SH-SY5Y (cell line): Measurements from ENCODE around the gene MAST2.

Experiments
- GATA2 ChIP-seq: IDR thresholded peaks from 2 replicates; pipeline ENCODE4 v1.6.1; 2011; ENCODE audit warnings: mild to moderate bottlenecking, low read depth, low read length
- GATA3 ChIP-seq: IDR thresholded peaks from 2 replicates; pipeline ENCODE4 v1.6.1; 2011; ENCODE audit warnings: low read depth, mild to moderate bottlenecking, low read length, moderate library complexity

Gene MAST2

DNA sequence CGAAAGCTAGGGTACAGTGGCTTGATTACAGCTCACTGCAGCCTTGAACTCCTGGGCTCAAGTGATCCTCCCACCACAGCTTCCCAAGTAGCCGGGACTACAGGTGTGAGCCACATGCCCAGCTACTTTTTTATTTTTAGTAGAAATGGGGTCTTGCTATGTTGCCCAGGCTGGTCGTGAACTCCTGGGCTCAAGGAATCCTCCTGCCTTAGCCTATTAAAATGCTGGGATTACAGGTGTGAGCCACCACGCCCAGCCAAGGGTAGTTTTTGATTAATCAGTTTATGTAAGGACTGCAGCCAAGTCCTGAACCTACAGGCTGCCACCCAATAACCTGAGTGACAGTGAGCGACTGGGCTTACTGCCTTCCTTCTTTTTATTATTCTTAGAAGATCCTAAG lies 240.7 kb downstream of the MAST2 start:
- TF ChIP-seq GATA2 (no peak), GATA3 (no peak)

DNA sequence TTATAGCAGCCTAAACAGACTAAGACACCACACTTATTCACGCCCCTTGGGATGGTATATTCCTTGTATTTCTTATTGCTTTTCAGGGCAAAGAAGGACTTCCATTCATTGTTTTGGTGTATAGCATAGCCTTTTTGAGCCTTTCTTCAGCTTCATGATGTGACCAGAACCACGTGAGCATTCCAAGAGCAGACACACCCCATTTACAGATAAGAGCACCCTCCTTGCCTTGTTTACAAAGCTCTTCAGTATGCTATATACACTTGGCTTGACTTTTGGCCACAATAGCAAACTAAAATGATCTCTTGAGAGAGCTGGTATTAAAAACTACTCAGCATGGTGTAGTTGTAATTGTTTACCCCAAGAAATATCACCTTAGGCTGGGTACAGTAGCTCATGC lies 250.3 kb downstream of the MAST2 start:
- no peak for TF ChIP-seq GATA2
- TF ChIP-seq GATA3: no peak

DNA sequence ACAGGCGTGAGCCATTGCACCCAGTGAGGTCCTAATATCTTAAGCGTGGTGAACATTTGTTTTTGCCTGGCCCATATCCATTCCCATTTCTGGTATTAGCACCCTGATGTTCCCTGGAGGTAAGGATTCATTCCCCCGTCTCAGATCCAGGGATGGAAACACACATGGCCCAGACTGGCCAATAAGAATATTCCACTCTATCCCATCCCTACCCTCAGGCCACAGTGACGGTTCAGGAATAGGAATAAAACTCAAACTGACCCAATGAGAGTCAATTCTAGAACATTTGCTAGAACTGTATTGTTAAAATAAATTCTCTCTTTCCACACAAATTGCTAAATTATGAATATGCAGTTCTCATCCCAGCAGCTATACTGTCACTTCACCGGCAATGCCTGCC lies 252.9 kb downstream of the MAST2 start:
- TF ChIP-seq GATA3 (no peak), GATA2 (no peak)

DNA sequence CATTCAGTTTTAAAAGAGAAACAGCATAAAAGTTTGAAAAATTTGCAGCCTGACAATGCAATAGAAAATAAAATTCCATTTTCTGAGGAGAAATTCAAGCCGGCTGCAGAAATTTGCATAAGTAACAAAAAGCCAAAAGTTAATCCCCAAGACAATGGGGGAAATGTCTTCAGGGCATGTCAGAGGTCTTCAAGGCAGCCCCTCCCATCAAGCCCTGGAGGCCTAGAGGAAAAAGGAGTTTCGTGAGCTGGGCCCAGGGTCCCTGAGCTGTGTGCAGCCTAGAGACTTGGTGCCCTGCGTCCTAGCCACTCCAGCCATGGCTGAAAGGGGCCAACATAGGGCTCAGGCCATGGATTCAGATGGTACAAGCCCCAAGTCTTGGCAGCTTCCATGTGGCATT lies 254.4 kb downstream of the MAST2 start:
- TF ChIP-seq GATA2: no peak
- TF ChIP-seq GATA3: no peak

DNA sequence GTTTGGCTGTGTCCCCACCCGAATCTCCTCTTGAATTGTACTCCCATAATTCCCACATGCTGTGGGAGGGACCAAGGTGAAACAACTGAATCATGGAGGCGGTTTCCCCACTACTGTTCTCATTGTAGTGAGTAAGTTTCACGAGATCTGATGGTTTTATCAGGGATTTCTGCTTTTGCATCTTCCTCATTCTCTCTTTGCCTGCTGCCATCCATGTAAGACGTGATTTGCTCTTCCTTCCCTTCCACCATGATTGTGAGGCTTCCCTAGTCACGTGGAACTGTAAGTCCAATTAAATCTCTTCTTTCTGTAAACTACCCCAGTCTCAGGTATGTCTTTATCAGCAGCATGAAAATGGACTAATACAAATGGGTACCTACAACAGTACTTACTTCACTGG lies 255.5 kb downstream of the MAST2 start:
- no peak for TF ChIP-seq GATA3
- no peak for TF ChIP-seq GATA2

DNA sequence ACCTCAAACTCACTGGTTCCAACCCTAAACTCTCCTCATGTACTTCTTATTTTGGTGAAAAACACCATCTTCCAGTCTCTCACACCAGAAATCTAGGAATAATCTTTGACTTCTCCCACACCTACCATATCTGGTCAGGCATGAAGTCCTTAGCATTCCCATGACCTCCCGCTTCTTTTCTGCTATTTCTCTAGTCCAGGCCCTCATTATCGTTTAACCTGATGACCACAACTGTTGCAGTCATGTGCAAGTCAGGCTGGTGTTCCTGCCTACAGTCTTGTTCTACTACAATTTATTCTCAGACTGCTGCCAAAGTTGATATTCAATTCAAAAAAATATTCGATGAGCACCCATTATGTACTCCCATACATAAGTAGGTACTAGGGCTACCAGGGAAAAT lies 257.7 kb downstream of the MAST2 start:
- TF ChIP-seq GATA3 (no peak), GATA2 (no peak)

DNA sequence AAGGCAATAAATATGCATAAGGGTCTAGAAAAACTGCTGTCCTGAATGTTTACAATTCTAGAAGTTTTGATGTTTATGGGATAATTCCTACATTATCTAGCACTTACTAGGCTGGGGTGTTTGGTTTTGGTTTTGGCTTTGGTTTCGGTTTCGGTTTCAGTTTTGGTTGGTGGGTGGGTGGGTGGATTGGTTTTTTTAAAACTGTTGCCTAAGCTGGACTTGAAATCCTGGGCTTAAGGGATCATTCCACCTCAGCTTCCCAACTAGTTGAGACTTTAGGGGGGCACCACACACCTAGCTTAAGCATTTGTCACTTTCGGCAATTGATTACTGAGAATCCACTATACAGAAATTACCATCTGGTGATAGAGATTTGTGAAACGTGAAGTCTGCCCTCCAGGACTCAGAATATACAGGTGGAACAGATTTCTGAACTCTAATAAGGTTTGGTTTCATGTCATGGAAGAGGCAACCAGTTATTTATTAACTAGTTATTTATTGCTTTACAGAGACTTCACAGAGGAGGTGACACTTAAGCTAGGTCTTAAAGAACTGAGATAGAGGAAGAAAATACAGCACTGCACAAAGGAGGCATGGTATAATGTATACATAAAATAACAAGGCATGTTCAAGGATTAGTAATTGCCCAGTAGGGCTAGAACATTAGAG lies 259.4 kb downstream of the MAST2 start:
- TF ChIP-seq GATA2 (no peak), GATA3 (no peak)

DNA sequence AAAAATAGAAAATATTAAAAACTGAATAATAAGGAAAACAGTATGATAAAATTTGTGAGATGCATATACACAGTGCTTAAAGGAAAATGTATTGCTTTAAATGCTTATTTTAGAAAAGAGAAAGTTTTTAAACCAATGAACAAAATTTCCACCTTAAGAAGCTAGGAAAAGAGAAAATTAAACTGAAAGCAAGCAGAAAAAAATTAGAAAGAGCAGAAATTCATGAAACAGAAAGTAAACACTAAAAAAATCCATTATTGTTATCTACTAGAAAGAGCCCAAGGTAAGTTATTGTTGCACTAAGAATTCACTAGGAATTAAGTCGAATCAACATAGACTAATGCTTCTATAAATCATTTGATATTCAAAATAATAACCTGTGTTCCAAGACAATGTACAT lies 261.3 kb downstream of the MAST2 start:
- TF ChIP-seq GATA3 (no peak), GATA2 (no peak)

DNA sequence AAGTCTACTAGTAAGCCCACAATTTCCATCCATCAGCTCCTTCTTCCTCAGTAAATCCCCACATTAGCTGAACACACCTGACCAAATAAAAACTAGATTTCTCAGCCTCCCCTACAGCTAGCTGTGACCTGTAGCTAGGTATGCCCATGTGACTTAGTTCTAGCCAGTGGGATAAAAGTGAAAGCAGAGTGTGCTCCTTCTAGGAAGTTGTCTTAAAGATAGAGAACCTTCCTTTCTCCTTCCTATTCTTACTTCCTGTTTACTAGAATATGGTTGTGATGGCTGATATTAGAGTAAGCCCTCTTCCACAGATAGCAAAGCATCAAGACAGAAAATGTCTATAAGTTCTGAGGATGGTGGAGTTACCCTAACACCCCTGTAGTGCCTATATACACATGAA lies 262.0 kb downstream of the MAST2 start:
- TF ChIP-seq GATA2: no peak
- TF ChIP-seq GATA3: no peak

DNA sequence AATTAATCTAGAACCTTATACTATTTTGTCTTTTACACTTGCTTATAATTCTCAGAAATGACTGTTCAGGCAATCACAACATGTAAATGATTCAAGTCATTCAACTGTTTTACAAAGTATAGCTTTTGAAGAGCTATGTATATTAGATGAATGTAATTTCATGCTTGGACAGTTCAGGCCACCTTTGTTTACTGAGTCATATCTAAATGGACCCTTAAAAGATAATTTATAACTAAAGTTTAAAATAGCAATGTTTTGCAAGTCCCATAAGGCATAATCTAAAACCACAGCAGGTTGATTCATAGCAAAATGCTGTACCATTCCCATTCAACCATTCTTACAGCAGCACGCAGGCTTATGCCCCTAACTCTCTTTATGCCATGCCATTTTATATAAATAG lies 264.2 kb downstream of the MAST2 start:
- TF ChIP-seq GATA2 (no peak), GATA3 (no peak)

DNA sequence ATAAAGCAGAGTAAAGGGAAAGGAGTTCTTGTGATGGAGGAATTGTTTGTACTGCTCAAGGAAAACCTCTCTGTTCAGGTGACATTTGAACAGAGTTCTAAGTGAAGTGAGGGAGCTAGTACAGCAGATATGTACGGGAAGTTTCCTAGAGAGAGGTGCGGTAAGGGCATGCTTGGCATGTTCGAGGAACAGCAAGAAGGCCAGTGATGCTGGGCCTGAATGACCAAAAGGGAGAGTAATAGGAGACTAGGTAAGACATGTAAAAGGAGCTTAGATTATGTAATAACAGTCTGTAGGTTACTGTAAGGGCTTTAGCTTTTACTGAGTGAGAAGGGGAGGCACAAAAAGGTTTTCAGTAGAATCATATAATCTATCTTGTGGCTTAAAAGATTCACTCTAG lies 265.1 kb downstream of the MAST2 start:
- TF ChIP-seq GATA2 (no peak), GATA3 (no peak)

DNA sequence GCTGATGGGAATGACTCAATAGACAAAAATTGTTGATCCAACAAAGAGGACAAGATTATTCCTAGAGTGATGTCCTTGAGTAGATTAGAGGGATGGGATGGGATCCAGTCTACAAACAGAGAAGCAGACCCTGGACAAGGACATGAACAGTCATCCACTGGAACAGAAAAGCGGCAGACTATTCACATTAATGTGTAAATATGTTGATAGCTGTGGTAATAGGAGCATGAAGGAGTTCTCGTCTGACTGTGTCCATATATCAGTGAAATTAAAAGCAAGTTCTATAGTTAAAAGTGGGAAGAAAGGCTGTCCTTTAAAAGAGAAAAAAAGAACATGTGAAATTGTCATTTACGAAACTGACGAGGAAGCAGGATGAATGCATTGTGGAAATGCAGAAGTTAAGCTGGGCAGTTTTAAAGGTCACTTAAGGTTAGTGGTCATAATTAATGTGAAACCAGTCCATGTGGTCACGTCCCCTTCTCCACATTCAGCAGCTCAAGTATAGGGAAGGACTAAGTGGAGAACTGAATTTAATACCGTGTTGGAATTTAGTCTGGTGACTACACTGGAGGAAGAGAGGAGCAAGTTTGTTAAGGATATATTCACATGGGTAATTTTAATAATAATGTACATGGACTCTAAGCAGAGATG lies 266.9 kb downstream of the MAST2 start:
- TF ChIP-seq GATA2 (no peak), GATA3 (no peak)

DNA sequence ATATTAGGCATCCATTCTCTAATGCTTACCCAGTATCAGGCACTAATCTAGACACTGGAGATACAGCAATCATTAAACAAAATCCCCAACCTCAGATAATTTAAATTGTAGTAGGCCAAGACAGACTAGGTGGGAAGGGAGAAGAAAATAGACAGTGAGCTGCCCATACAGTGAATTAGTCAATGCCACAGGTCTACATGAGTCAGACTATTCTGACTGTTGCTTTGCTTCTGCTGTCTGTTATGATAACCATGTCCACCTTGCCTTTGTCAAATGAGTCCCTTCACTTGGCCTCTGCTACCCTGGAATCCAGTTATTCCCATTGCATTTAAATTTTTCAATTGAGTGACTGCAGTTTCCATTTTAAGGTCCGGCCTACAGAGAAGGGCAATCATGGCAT lies 269.6 kb downstream of the MAST2 start:
- no peak for TF ChIP-seq GATA3
- no peak for TF ChIP-seq GATA2

DNA sequence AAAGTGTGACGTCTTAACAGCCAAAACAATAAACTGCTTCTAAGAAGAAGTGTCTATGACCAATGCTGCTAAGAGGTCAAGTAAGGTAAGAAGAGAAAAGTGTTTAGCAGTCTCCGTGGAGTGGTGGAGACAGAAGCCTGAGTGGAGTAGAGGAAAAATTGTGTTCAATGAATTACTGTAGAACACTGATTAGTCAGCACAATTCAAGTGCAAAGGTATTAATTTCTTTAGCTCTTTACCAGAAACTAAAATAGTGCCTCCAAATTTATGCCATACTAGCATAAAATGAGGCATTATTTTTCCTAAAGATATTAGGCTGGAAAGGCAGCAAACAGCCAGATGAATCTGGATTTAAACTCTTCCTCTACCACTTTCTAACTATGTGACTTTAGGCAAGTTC lies 272.9 kb downstream of the MAST2 start:
- no peak for TF ChIP-seq GATA2
- TF ChIP-seq GATA3: no peak

DNA sequence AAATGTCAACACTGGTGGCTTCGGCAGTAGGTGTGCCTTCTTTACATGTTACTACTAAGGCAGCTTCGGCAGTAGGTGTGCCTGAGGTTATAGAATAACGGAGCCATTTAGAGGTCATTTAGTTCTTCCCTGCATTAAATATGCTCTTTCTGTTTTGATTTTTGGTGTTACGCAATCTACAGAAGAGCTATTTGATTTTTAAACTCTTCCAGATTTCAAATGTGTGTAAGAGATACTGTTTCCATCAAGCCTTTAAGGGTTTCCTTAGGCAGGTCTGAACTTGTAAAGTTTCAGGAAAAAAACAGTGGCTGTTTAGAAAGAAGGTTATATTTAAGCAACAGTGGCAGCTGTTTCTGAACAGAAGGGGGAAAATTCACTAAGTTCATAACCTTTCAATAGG lies 274.2 kb downstream of the MAST2 start:
- TF ChIP-seq GATA3 (no peak), GATA2 (no peak)

DNA sequence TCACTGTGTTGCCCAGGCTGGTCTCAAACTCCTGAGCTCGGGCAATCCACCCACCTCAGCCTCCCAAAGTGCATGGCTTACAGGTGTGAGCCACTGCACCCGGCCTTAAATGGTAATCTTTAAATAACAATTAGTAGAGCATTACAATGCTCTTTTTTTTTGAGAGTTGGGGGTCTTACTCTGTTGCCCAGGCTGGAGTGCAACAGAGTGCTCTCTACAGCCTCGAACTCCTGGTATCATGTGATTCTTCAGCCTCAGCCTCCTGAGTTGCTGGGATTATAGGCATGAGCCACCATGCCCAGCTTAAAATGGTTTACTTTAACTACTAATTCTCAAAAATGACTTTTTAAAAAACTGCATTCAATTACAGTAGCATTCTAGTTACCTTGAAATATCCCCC lies 276.8 kb downstream of the MAST2 start:
- TF ChIP-seq GATA2 (no peak), GATA3 (no peak)

DNA sequence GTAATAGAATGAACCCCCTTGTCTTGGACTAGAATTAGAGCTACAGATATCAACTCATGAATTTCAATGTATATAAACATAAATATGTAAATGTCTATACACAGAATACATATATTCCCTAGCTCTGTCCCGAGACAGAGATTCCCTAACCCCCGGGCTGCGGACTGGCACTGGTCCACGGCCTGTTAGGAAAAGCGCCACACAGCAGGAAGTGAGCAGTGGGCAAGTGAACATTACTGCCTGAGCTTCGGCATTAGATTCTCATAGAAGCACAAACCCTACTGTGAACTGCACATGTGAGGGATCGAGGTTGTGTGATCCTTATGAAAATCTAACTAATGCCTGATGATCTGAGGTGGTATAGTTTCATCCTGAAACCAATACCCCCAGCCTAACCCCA lies 277.8 kb downstream of the MAST2 start:
- no peak for TF ChIP-seq GATA2
- no peak for TF ChIP-seq GATA3
